22Rv1 (cell line): ENCODE measurements around the gene UGT2B11.
A peak's percentile ranks its signal among the peaks of the same experiment; 100 is the strongest.

Experiments used
- ZFX ChIP-seq: fragments of 450-650 bp; IDR thresholded peaks from 2 replicates; pipeline ENCODE4 v1.6.1; 2017; ENCODE audit warnings: antibody characterized with exemption, borderline replicate concordance
- TF ChIP-seq, protein P1 (sequence below): fragments of 450-650 bp; IDR thresholded peaks from 2 replicates; pipeline ENCODE4 v1.5.1; 2017; ENCODE audit warnings: mild to moderate bottlenecking

DNA sequence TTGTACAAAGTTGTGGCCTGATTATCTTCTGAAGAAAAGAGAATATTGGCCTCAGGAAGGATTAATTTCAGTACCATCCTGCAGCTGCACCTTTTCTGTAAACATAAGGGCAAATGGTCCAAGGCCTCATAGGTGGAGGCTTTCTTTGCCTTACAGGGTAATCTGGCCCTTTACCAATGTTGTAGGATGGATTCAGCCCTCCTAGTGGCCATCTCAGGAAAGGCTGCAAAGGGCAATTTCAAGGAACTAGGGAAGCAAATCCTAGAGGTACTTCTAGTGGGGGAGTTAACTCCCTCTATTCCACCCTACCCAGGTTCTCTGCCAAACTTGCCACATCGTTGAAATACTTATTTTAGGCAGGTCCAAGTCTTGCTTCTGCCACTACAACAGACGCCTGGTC is 57.6 kb downstream of the UGT2B11 start:
- TF ChIP-seq, protein P1, sequence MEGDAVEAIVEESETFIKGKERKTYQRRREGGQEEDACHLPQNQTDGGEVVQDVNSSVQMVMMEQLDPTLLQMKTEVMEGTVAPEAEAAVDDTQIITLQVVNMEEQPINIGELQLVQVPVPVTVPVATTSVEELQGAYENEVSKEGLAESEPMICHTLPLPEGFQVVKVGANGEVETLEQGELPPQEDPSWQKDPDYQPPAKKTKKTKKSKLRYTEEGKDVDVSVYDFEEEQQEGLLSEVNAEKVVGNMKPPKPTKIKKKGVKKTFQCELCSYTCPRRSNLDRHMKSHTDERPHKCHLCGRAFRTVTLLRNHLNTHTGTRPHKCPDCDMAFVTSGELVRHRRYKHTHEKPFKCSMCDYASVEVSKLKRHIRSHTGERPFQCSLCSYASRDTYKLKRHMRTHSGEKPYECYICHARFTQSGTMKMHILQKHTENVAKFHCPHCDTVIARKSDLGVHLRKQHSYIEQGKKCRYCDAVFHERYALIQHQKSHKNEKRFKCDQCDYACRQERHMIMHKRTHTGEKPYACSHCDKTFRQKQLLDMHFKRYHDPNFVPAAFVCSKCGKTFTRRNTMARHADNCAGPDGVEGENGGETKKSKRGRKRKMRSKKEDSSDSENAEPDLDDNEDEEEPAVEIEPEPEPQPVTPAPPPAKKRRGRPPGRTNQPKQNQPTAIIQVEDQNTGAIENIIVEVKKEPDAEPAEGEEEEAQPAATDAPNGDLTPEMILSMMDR = peak; percentile 41
- TF ChIP-seq ZFX = no peak
